Ishikawa (cell line): Measurements from ENCODE around the gene FAM124A.

ENCODE experiments used
- CEBPB ChIP-seq: IDR thresholded peaks from 2 replicates; pipeline ENCODE4 v1.6.1; 2012
- CREB1 ChIP-seq: IDR thresholded peaks from 2 replicates; pipeline ENCODE4 v1.6.1; 2012; ENCODE audit warnings: low read depth
- EP300 ChIP-seq: IDR thresholded peaks from 2 replicates; pipeline ENCODE4 v1.6.1; 2012; ENCODE audit warnings: borderline replicate concordance
- RAD21 ChIP-seq: IDR thresholded peaks from 2 replicates; pipeline ENCODE4 v1.6.1; 2012; ENCODE audit warnings: low read depth
- TAF1 ChIP-seq: IDR thresholded peaks from 2 replicates; pipeline ENCODE4 v1.6.1; 2012; ENCODE audit warnings: low read depth, mild to moderate bottlenecking
- USF1 ChIP-seq: IDR thresholded peaks from 2 replicates; pipeline ENCODE4 v1.6.1; 2012
- YY1 ChIP-seq: IDR thresholded peaks from 2 replicates; pipeline ENCODE4 v1.6.1; 2012; ENCODE audit warnings: low read depth
- TF ChIP-seq, protein P1 (sequence below): IDR thresholded peaks from 2 replicates; pipeline ENCODE4 v1.6.1; 2012

GRCh38 chr13:51313619-51314018 lies 91.4 kb downstream of the FAM124A start:
- TF ChIP-seq EP300 (no peak), CREB1 (no peak), RAD21 (no peak), YY1 (no peak), USF1 (no peak), CEBPB (no peak), TAF1 (no peak)
- TF ChIP-seq, protein P1, sequence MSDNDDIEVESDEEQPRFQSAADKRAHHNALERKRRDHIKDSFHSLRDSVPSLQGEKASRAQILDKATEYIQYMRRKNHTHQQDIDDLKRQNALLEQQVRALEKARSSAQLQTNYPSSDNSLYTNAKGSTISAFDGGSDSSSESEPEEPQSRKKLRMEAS: no peak
